Neural crest cell (in vitro differentiated cells): ENCODE measurements around the gene NPAS3. TPM values are rescaled to one million over a fixed set of nuclear protein-coding genes. Genes with fewer than 3 reads are reported as not detected.

Experiments
- DNase-seq: peaks from one replicate; pipeline ENCODE4 v3.0.0; 2021; ENCODE audit warnings: low read depth, mixed read lengths, low spot score
- H3K27ac Mint-ChIP-seq: one replicate; pipeline ENCODE4 v1.8.0; 2021; ENCODE audit warnings: mild to moderate bottlenecking, mixed read lengths; ENCODE audit not compliant: unreplicated experiment
- H3K27me3 Mint-ChIP-seq: 2 replicates; pipeline ENCODE4 v1.8.0; 2021; ENCODE audit warnings: low read depth, mild to moderate bottlenecking, mixed read lengths
- H3K36me3 Mint-ChIP-seq: 2 replicates; pipeline ENCODE4 v1.8.0; 2021; ENCODE audit warnings: low read depth, mild to moderate bottlenecking, mixed read lengths
- H3K4me1 Mint-ChIP-seq: 2 replicates; pipeline ENCODE4 v1.8.0; 2021; ENCODE audit warnings: mixed read lengths
- H3K4me3 Mint-ChIP-seq: one replicate; pipeline ENCODE4 v1.8.0; 2021; ENCODE audit warnings: mild to moderate bottlenecking, mixed read lengths
- H3K9me3 Mint-ChIP-seq: 2 replicates; pipeline ENCODE4 v1.8.0; 2021; ENCODE audit warnings: mixed read lengths
- total RNA-seq: library from RNA; stranded (reverse); gene quantifications from 2 replicates; pipeline ENCODE4 v1.2.1, GENCODE V29; 2021
- TF ChIP-seq, protein P1 (sequence below): fragments of 200-600 bp; sonication (generic); conservative IDR thresholded peaks from 2 replicates; pipeline ENCODE4 v1.5.0; 2021; ENCODE audit warnings: antibody characterized with exemption, mild to moderate bottlenecking

The NPAS3 gene
- total RNA-seq, 1 donor from 2014 or later, result 18.2 TPM

DNA sequence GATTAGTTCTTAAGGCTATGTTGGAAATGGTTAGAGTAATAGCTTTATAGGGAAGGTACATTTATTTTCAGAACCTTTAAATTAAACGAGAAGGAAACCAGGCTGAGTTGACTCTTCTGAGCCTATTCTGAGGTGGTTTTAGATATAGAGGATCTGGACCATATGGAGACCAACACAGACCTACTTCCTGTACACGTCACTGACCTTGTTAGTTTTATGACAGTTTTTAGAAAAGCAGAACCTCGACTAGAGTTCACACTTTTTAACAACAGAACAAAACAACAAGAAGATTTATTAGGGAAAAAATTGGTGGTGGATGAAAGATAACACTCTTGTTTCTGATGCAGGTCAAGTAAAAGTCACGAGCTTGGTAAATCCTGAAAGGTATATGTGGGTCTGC, 107.1 kb downstream of the NPAS3 start:
- peaks cover 57% of the 10 kb centered on the region for H3K36me3 Mint-ChIP-seq
- TF ChIP-seq, protein P1, sequence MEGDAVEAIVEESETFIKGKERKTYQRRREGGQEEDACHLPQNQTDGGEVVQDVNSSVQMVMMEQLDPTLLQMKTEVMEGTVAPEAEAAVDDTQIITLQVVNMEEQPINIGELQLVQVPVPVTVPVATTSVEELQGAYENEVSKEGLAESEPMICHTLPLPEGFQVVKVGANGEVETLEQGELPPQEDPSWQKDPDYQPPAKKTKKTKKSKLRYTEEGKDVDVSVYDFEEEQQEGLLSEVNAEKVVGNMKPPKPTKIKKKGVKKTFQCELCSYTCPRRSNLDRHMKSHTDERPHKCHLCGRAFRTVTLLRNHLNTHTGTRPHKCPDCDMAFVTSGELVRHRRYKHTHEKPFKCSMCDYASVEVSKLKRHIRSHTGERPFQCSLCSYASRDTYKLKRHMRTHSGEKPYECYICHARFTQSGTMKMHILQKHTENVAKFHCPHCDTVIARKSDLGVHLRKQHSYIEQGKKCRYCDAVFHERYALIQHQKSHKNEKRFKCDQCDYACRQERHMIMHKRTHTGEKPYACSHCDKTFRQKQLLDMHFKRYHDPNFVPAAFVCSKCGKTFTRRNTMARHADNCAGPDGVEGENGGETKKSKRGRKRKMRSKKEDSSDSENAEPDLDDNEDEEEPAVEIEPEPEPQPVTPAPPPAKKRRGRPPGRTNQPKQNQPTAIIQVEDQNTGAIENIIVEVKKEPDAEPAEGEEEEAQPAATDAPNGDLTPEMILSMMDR, result no peak
- no peak overlapping the region for H3K4me3 Mint-ChIP-seq
- DNase-seq, result no peak
- peaks cover 32% of the 10 kb centered on the region for H3K9me3 Mint-ChIP-seq
- H3K4me1 Mint-ChIP-seq, result no peaks in the 10 kb centered on the region
- no peaks in the 10 kb centered on the region for H3K27me3 Mint-ChIP-seq
- H3K27ac Mint-ChIP-seq, result no peak overlapping the region

DNA sequence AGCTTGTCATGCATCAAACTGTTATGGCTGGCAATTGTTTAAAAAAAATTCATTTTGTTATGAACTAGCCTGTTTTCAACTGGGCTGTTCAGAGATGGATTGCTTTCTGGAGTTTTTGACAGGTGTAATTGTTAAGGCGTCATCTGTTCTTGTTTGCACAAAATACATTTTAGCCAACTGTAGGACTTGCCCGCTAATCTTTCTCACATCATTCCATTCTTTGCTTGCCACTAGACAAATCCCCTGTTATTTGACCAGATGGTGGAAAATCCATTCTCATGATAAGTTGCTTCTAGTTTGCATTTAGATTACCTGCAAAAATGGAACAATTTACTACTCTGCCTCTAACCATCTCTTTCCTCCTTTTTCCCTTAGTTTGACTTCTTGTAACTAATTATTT, 114.3 kb downstream of the NPAS3 start:
- TF ChIP-seq, protein P1, result no peak
- DNase-seq, result no peak
- no peaks in the 10 kb centered on the region for H3K9me3 Mint-ChIP-seq
- peaks cover 5% of the 10 kb centered on the region for H3K4me1 Mint-ChIP-seq
- no peak overlapping the region for H3K4me3 Mint-ChIP-seq
- H3K36me3 Mint-ChIP-seq, result peaks cover 12% of the 10 kb centered on the region
- no peak overlapping the region for H3K27ac Mint-ChIP-seq
- H3K27me3 Mint-ChIP-seq, result no peaks in the 10 kb centered on the region

DNA sequence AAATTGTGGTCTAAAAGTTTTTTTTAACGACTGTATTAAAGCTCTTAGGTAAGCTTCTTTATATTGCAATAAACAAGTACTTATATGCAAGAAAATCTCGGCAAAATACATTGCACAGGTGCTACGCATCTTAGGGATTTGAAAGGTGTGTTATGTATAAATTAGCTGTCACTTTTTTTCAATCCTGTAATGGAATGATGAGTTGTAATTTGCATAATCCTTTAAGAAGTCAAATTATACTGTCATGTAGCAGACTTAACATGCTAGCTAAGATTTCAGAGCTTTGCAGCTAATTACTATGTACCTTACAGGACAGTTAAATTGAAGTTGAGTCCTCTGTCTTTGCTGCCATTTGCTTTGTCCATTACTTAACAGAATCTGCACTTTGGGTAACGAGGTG, 117.5 kb downstream of the NPAS3 start:
- Mint-ChIP-seq H3K4me3 (no peak overlapping the region), H3K27ac (no peak overlapping the region), H3K36me3 (peaks cover 3% of the 10 kb centered on the region), H3K4me1 (peaks cover 12% of the 10 kb centered on the region), H3K9me3 (no peaks in the 10 kb centered on the region), H3K27me3 (no peaks in the 10 kb centered on the region)
- TF ChIP-seq, protein P1, result no peak
- DNase-seq, result no peak

DNA sequence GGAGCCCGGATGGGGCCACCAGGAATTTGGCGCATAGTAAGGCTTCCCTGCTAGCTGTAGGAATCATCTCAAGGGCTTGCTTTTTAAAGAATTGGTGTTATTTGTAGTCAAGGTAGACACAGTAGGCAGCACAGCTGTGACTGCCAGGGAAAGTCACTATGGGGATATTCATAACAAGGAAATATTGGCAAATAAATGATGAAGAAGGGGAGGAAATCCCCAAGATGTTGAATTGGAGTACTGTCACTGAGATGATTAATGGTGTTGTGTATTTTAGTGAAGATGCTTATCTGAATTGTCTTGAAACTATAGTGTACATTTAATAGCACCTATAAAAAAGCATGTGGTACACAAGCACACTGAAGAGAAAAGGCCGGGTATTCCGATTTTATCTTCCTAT, 118.9 kb downstream of the NPAS3 start:
- Mint-ChIP-seq H3K36me3 (peaks cover 3% of the 10 kb centered on the region), H3K9me3 (no peaks in the 10 kb centered on the region), H3K27me3 (no peaks in the 10 kb centered on the region), H3K27ac (no peak overlapping the region), H3K4me3 (no peak overlapping the region), H3K4me1 (peaks cover 24% of the 10 kb centered on the region)
- TF ChIP-seq, protein P1, result no peak
- DNase-seq, result no peak

DNA sequence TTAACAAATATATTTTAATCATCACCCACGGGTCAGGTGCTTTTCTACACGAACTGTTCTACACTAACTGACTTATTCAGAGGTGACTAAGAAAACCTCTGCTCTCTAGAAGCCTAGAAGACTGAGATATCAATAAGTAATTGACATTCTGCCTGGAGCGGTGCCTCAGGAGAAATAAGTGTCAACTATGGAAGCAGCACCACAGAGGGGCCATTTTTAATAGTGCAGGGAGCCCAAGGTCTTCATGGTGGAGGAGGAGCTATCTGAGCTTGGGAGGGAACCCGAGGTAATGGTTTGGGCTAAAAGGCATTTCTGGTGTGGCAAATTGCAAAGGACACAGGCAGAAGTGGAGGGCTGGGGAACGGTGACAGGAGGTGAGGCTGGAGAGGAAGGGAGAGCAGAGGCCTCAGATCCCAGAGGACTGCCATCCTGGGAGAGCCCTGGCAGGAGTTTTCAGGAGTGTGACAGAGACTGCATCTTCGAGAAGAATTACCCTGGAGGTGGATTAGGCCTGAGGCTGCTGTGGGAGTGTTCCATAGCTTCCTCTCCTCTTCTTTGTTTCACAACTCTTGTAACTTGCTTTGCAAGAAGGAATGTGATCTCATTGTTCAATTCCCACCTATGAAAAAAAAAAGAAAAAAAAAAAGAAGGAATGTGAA, 123.1 kb downstream of the NPAS3 start:
- no peaks in the 10 kb centered on the region for H3K36me3 Mint-ChIP-seq
- TF ChIP-seq, protein P1, result no peak
- H3K4me1 Mint-ChIP-seq, result peaks cover 34% of the 10 kb centered on the region
- DNase-seq, result no peak
- H3K9me3 Mint-ChIP-seq, result no peaks in the 10 kb centered on the region
- peak overlapping the region; percentile 10 for H3K27ac Mint-ChIP-seq
- no peaks in the 10 kb centered on the region for H3K27me3 Mint-ChIP-seq
- no peak overlapping the region for H3K4me3 Mint-ChIP-seq
